Activated CD8-positive, alpha-beta T cell treated with anti-CD3 and anti-CD28 coated beads for 36 hours (primary cell): Measurements from ENCODE around the gene CECR2. TPM values are rescaled to one million over a fixed set of nuclear protein-coding genes. Genes with fewer than 3 reads are reported as not detected.

Experiments
- ATAC-seq: fragments of 200-7000 bp; cut with Tn5 transposase; one replicate; pipeline ENCODE4 v1.10.0; 2021; ENCODE audit warnings: mild to moderate bottlenecking, moderate library complexity
- CTCF ChIA-PET: fragments of 350-600 bp; sonication (Branson Sonifier 250); formaldehyde crosslinking; loops from one replicate; lab custom pipeline; 2021; ENCODE audit warnings: antibody characterized with exemption; lab: Charles Lee
- POLR2A ChIA-PET: fragments of 350-600 bp; sonication (Branson Sonifier 250); formaldehyde crosslinking; loops from one replicate; lab custom pipeline; 2021; ENCODE audit warnings: antibody characterized with exemption; lab: Charles Lee
- DNase-seq: peaks from one replicate; pipeline ENCODE4 v3.0.0-alpha.2; 2020
- H3K27ac Mint-ChIP-seq: one replicate; pipeline ENCODE4 v1.8.0; 2021; ENCODE audit warnings: mild to moderate bottlenecking, mixed read lengths
- H3K27me3 Mint-ChIP-seq: one replicate; pipeline ENCODE4 v1.8.0; 2021; ENCODE audit warnings: mixed read lengths
- H3K36me3 Mint-ChIP-seq: one replicate; pipeline ENCODE4 v1.8.0; 2021; ENCODE audit warnings: low read depth, mixed read lengths
- H3K4me1 Mint-ChIP-seq: one replicate; pipeline ENCODE4 v1.8.0; 2021; ENCODE audit warnings: low read depth, mixed read lengths
- H3K4me3 Mint-ChIP-seq: one replicate; pipeline ENCODE4 v1.8.0; 2021; ENCODE audit warnings: mild to moderate bottlenecking, moderate library complexity, mixed read lengths
- H3K9me3 Mint-ChIP-seq: one replicate; pipeline ENCODE4 v1.8.0; 2021; ENCODE audit warnings: mixed read lengths
- intact Hi-C: fragments of 100-400 bp; cut with micrococcal nuclease; formaldehyde crosslinking; loops from one replicate; pipeline ENCODE4 v1.10.0; 2022
- total RNA-seq, 2 experiments: library from RNA; stranded (reverse); gene quantifications; one replicate each; pipeline ENCODE4 v1.2.3, GENCODE V29; 2021
- TF ChIP-seq, protein P1 (sequence below): fragments of 200-600 bp; IDR thresholded peaks from one replicate; pipeline ENCODE4 v1.8.0; 2022; ENCODE audit warnings: antibody characterized with exemption, mild to moderate bottlenecking

The CECR2 gene
- total RNA-seq, 2 experiments from 2014 or later, result 0.11 to 0.16 TPM

DNA sequence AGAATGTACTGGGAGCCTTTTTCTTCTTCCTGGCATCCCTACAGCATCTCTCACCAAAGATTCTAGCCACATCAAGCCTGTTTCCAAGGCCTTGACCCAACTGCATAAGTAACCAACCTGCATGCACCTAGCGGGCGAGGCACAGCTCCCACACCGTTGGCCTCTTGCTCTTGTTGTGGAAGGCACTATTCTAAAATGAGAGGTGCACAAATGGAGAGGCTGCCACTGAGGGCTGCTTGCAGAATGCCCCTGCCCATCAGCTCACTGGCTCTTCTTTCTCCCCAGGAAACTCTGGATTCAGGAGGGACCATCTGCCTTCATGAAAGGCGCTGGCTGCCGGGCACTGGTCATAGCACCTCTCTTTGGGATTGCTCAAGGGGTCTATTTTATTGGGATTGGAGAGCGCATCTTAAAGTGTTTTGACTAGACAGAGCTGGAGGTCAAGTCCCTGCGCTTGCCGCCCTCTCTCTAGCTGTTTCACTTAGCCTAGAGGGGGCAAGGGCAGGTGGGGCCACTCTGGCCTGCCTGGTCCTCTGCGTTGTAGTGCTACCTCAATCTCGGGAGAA lies 220.6 kb downstream of the CECR2 start:
- no peak for ATAC-seq
- no peak for DNase-seq
- H3K36me3 Mint-ChIP-seq, result peaks cover 20% of the 10 kb centered on the region
- CTCF ChIA-PET, result no interaction called here
- H3K4me3 Mint-ChIP-seq, result no peak overlapping the region
- POLR2A ChIA-PET, result no interaction called here
- intact Hi-C loops, result no loop called here
- no peaks in the 10 kb centered on the region for H3K9me3 Mint-ChIP-seq
- TF ChIP-seq, protein P1, sequence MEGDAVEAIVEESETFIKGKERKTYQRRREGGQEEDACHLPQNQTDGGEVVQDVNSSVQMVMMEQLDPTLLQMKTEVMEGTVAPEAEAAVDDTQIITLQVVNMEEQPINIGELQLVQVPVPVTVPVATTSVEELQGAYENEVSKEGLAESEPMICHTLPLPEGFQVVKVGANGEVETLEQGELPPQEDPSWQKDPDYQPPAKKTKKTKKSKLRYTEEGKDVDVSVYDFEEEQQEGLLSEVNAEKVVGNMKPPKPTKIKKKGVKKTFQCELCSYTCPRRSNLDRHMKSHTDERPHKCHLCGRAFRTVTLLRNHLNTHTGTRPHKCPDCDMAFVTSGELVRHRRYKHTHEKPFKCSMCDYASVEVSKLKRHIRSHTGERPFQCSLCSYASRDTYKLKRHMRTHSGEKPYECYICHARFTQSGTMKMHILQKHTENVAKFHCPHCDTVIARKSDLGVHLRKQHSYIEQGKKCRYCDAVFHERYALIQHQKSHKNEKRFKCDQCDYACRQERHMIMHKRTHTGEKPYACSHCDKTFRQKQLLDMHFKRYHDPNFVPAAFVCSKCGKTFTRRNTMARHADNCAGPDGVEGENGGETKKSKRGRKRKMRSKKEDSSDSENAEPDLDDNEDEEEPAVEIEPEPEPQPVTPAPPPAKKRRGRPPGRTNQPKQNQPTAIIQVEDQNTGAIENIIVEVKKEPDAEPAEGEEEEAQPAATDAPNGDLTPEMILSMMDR, result no peak
- H3K4me1 Mint-ChIP-seq, result no peaks in the 10 kb centered on the region
- no peak overlapping the region for H3K27ac Mint-ChIP-seq
- no peaks in the 10 kb centered on the region for H3K27me3 Mint-ChIP-seq

DNA sequence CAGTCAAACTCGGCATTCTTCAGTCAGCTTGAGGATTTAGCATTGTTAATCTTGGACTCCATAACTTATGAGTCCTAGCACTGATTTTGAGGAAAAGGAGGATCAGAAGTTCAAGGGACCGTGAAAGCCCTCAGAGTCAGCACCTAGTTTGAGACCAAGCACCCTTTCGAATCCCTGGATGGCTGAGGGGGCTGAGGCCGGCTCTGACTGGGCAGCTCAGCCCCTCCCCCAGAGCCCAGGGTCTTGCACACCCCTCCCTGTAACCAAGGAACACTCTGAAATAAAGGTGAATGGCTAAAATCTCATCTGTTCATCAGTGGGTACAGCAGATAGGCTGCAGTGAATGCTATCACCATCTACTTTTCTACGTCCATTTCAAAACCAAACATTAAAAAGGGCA lies 221.3 kb downstream of the CECR2 start:
- H3K27ac Mint-ChIP-seq, result peak overlapping the region; percentile 20

DNA sequence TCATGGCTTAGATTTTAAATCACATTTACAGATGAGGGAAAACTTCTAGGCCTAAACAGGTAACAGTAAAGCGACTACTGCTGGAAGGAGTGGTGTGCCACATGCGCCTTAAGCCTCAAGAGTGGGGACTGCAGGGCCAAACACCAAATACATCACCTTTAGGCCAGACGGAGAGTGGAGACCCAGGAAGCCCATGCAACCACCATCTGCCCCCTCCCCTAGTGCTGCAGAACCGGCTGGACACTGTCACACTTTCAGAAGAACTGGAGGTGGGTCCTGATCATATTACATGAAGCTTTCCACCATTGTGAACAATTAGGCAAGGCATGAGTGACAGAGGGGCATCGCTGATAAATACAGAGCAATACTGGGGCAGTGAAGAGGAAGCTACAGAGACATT lies 222.9 kb downstream of the CECR2 start:
- Mint-ChIP-seq H3K27ac (no peak overlapping the region), H3K4me1 (no peaks in the 10 kb centered on the region), H3K4me3 (no peak overlapping the region), H3K27me3 (no peaks in the 10 kb centered on the region), H3K36me3 (peaks cover 31% of the 10 kb centered on the region), H3K9me3 (no peaks in the 10 kb centered on the region)
- ChIA-PET POLR2A (no interaction called here), CTCF (no interaction called here)
- intact Hi-C loops, result no loop called here
- TF ChIP-seq, protein P1, result no peak
- ATAC-seq (no peak), DNase-seq (no peak)

More for the DNA sequence above, 221.3 kb downstream of the CECR2 start:
- H3K36me3 Mint-ChIP-seq, result peaks cover 24% of the 10 kb centered on the region
- H3K9me3 Mint-ChIP-seq, result no peaks in the 10 kb centered on the region
- POLR2A ChIA-PET, result no interaction called here
- no peak for DNase-seq
- CTCF ChIA-PET, result no interaction called here
- ATAC-seq, result no peak
- H3K4me3 Mint-ChIP-seq, result no peak overlapping the region
- intact Hi-C loops, result no loop called here
- no peaks in the 10 kb centered on the region for H3K27me3 Mint-ChIP-seq
- H3K4me1 Mint-ChIP-seq, result no peaks in the 10 kb centered on the region
- TF ChIP-seq, protein P1, result no peak

DNA sequence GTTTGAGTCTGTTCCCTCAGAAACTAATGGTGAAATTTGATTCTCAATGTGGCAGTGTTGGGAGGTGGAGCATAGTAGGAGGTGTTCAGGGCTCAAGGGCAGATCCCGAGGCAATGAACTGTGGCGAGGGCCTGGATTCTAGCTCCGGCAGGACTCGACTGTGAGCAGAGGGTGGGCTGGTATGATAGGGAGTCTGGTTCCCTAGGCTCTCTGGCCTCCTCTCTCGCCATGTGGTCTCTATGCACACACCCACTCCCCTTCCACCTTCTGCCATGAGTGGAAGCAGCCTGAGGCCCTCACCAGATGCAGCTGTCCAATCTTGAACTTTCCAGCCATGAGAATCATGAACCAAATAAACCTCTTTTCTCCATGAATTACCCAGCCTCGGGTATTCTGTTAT lies 227.0 kb downstream of the CECR2 start:
- peaks cover 48% of the 10 kb centered on the region for H3K36me3 Mint-ChIP-seq
- ChIA-PET CTCF (no interaction called here), POLR2A (no interaction called here)
- TF ChIP-seq, protein P1, result no peak
- no peak overlapping the region for H3K27ac Mint-ChIP-seq
- no peaks in the 10 kb centered on the region for H3K27me3 Mint-ChIP-seq
- no peak overlapping the region for H3K4me3 Mint-ChIP-seq
- no peaks in the 10 kb centered on the region for H3K9me3 Mint-ChIP-seq
- ATAC-seq (no peak), DNase-seq (no peak)
- intact Hi-C loops, result no loop called here
- no peaks in the 10 kb centered on the region for H3K4me1 Mint-ChIP-seq

DNA sequence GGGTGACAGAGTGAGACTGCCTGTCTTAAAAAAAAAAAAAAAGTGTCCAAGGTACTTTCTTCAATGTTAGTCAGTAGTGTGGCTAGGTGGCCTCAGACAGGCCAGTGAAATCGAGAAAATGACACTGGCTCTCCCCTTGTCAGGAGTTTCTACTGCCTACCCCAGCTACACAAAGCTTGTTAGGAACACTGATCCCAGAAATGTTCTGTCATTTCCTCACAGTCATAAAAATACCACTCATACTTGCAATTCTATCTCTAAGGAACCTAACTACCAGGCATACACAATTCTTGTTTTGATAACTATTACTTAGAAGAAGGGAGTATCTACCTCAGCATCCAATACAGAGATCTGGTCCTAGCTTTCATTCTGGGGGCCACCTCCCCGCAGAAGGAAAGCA lies 228.0 kb downstream of the CECR2 start:
- ChIA-PET CTCF (interaction anchor here (0.7 to 1.0 kb wide), 2 partner anchors 9 to 70 kb away, joined by 3 to 4 read pairs; no protein-coding TSS in a partner anchor), POLR2A (interaction anchor here (0.7 kb wide), 1 partner anchor 95 kb away, joined by 3 read pairs; no protein-coding TSS in a partner anchor)
- no peak for ATAC-seq
- intact Hi-C loops, result no loop called here
- H3K4me1 Mint-ChIP-seq, result no peaks in the 10 kb centered on the region
- H3K36me3 Mint-ChIP-seq, result peaks cover 42% of the 10 kb centered on the region
- DNase-seq, result no peak
- H3K27ac Mint-ChIP-seq, result no peak overlapping the region
- no peak overlapping the region for H3K4me3 Mint-ChIP-seq
- no peaks in the 10 kb centered on the region for H3K9me3 Mint-ChIP-seq
- no peaks in the 10 kb centered on the region for H3K27me3 Mint-ChIP-seq
- TF ChIP-seq, protein P1, result no peak
